Natural killer cell (primary cell): Measurements from ENCODE around the gene EYS. TPM values are rescaled to one million over a fixed set of nuclear protein-coding genes. Genes with fewer than 3 reads are reported as not detected.

Source experiments
- ATAC-seq, 3 donors: fragments of 150-1000 bp in 2 of 3; fragments of 200-7000 bp in 1 of 3; cut with Tn5 transposase; 1 replicate in 1 of 3; 2 replicates in 2 of 3; pipeline ENCODE4 v1.10.0; 2021; ENCODE audit warnings: mild to moderate bottlenecking in 2 of 3, moderate library complexity in 2 of 3
- DNase-seq, 2 donors: peaks; one replicate each; pipeline versions ENCODE4 v3.0.0 to v3.0.0-alpha.2; 2013 to 2021; ENCODE audit warnings: mixed read lengths in 1 of 2
- H3K27ac ChIP-seq: one replicate; pipeline ENCODE4 v1.5.1; 2013; ENCODE audit warnings: mild to moderate bottlenecking, low read length
- H3K27me3 ChIP-seq: one replicate; pipeline ENCODE4 v1.6.1; 2013; ENCODE audit warnings: low read length; ENCODE audit not compliant: control insufficient read depth, insufficient read depth
- H3K36me3 ChIP-seq: one replicate; pipeline ENCODE4 v1.6.1; 2013; ENCODE audit warnings: low read length; ENCODE audit not compliant: control insufficient read depth, insufficient read depth
- H3K4me1 ChIP-seq: one replicate; pipeline ENCODE4 v1.6.1; 2013; ENCODE audit warnings: low read length; ENCODE audit not compliant: control insufficient read depth, insufficient read depth
- H3K4me3 ChIP-seq: one replicate; pipeline ENCODE4 v1.5.1; 2013; ENCODE audit warnings: low read length
- H3K9me3 ChIP-seq: one replicate; pipeline ENCODE4 v1.6.1; 2013; ENCODE audit warnings: low read length; ENCODE audit not compliant: control insufficient read depth, insufficient read depth
- H3K27ac Mint-ChIP-seq, 2 donors: one replicate each; pipeline ENCODE4 v1.8.0; 2022; ENCODE audit warnings: mild to moderate bottlenecking in 2 of 2, mixed read lengths in 2 of 2, moderate library complexity in 1 of 2
- H3K27me3 Mint-ChIP-seq, 2 donors: one replicate each; pipeline ENCODE4 v1.8.0; 2022; ENCODE audit warnings: low read depth in 2 of 2, mixed read lengths in 2 of 2
- H3K36me3 Mint-ChIP-seq: one replicate; pipeline ENCODE4 v1.8.0; 2022; ENCODE audit warnings: mixed read lengths
- H3K4me1 Mint-ChIP-seq, 2 donors: one replicate each; pipeline ENCODE4 v1.8.0; 2022; ENCODE audit warnings: mixed read lengths in 2 of 2
- H3K4me3 Mint-ChIP-seq: one replicate; pipeline ENCODE4 v1.8.0; 2022; ENCODE audit warnings: mild to moderate bottlenecking, moderate library complexity, mixed read lengths
- H3K9me3 Mint-ChIP-seq, 2 donors: one replicate each; pipeline ENCODE4 v1.8.0; 2022; ENCODE audit warnings: mixed read lengths in 2 of 2
- CTCF ChIP-seq: fragments of 200-600 bp; IDR thresholded peaks from one replicate; pipeline ENCODE4 v1.8.0; 2022; ENCODE audit warnings: antibody characterized with exemption
- WGBS: methylation state at CpG from one replicate; pipeline ENCODE4 v1.1.7; 2013; ENCODE audit warnings: missing lambda C conversion rate; ENCODE audit not compliant: insufficient coverage; 5-methylcytosine and 5-hydroxymethylcytosine counted together
- intact Hi-C: fragments of 100-400 bp; cut with micrococcal nuclease; formaldehyde crosslinking; loops from one replicate; pipeline ENCODE4 v1.14.2; 2022
- total RNA-seq, 4 donors: library from RNA; stranded (reverse); fragments of 120-200 nt in 1 of 4; gene quantifications; one replicate each; pipeline versions ENCODE4 v1.2.3 to v1.2.4, GENCODE V29; 2013 to 2022

Gene EYS
- total RNA-seq, 3 donors from 2014 or later (not counting 1 experiment from before 2014, with no cell fraction given) = 0.55 TPM; not detected in 2

- Mint-ChIP-seq H3K4me3 (no peak overlapping the region), H3K4me1 (no peaks in the 10 kb centered on the region), H3K9me3 (peaks cover 14 to 21% of the 10 kb centered on the region in 2 donors), H3K36me3 (peaks cover 15% of the 10 kb centered on the region), H3K27ac (no peak overlapping the region), H3K27me3 (no peaks in the 10 kb centered on the region)
- intact Hi-C loops = no loop called here
- 66% methylated on average over 2 of the region's 2 CpGs for WGBS
- ATAC-seq = no peak
- no peak for DNase-seq
- Histone ChIP-seq H3K9me3 (peaks cover 9% of the 10 kb centered on the region), H3K27me3 (no peaks in the 10 kb centered on the region), H3K4me1 (no peaks in the 10 kb centered on the region), H3K36me3 (no peaks in the 10 kb centered on the region), H3K4me3 (no peak overlapping the region), H3K27ac (no peak overlapping the region)
- TF ChIP-seq CTCF = no peak
Observed at GRCh38 chr6:64750910-64751309, 956.1 kb downstream of the EYS start.

- Mint-ChIP-seq H3K27ac (no peak overlapping the region), H3K4me3 (no peak overlapping the region), H3K36me3 (no peaks in the 10 kb centered on the region), H3K27me3 (no peaks in the 10 kb centered on the region), H3K9me3 (peaks cover 5 to 7% of the 10 kb centered on the region in 2 donors), H3K4me1 (no peaks in the 10 kb centered on the region)
- no peak overlapping the region for H3K27ac ChIP-seq
- intact Hi-C loops = no loop called here
- no peaks in the 10 kb centered on the region for H3K36me3 ChIP-seq
- no peak overlapping the region for H3K4me3 ChIP-seq
- TF ChIP-seq CTCF = no peak
- no peaks in the 10 kb centered on the region for H3K4me1 ChIP-seq
- no peak for ATAC-seq
- WGBS = 75% methylated on average over 1 of the region's 1 CpG
- H3K9me3 ChIP-seq = peaks cover 5% of the 10 kb centered on the region
- DNase-seq = no peak
- H3K27me3 ChIP-seq = no peaks in the 10 kb centered on the region
Observed at GRCh38 chr6:64737418-64737817, 969.6 kb downstream of the EYS start.

GRCh38 chr6:64736421-64736950 is 970.5 kb downstream of the EYS start:
- ATAC-seq = no peak
- no CpG with 5 or more reads among the region's 4 CpGs for WGBS
- H3K27ac Mint-ChIP-seq = no peak overlapping the region
- Histone ChIP-seq H3K36me3 (no peaks in the 10 kb centered on the region), H3K4me1 (no peaks in the 10 kb centered on the region), H3K27me3 (no peaks in the 10 kb centered on the region), H3K4me3 (no peak overlapping the region), H3K27ac (no peak overlapping the region), H3K9me3 (peaks cover 5% of the 10 kb centered on the region)
- intact Hi-C loops = no loop called here
- no peaks in the 10 kb centered on the region for H3K27me3 Mint-ChIP-seq
- no peak for TF ChIP-seq CTCF
- H3K36me3 Mint-ChIP-seq = no peaks in the 10 kb centered on the region
- no peaks in the 10 kb centered on the region for H3K4me1 Mint-ChIP-seq
- H3K4me3 Mint-ChIP-seq = no peak overlapping the region
- H3K9me3 Mint-ChIP-seq = peaks cover under 1 to 5% of the 10 kb centered on the region in 2 donors
- no peak for DNase-seq

GRCh38 chr6:64733433-64733832 is 973.6 kb downstream of the EYS start:
- DNase-seq = no peak
- ATAC-seq = no peak
- Histone ChIP-seq H3K27ac (no peak overlapping the region), H3K4me1 (no peaks in the 10 kb centered on the region), H3K27me3 (no peaks in the 10 kb centered on the region), H3K4me3 (no peak overlapping the region), H3K9me3 (peaks cover 5% of the 10 kb centered on the region), H3K36me3 (no peaks in the 10 kb centered on the region)
- TF ChIP-seq CTCF = no peak
- no peaks in the 10 kb centered on the region for H3K4me1 Mint-ChIP-seq
- no peaks in the 10 kb centered on the region for H3K27me3 Mint-ChIP-seq
- intact Hi-C loops = no loop called here
- H3K36me3 Mint-ChIP-seq = peaks cover 9% of the 10 kb centered on the region
- no peak overlapping the region for H3K27ac Mint-ChIP-seq
- no peak overlapping the region for H3K4me3 Mint-ChIP-seq
- 88% methylated on average over 4 of the region's 4 CpGs for WGBS
- H3K9me3 Mint-ChIP-seq = peaks cover 5 to 14% of the 10 kb centered on the region in 2 donors
